Gastroesophageal sphincter (tissue), 4 donors: Measurements from ENCODE around the gene KNDC1. TPM values are rescaled to one million over a fixed set of nuclear protein-coding genes. Genes with fewer than 3 reads are reported as not detected.

Experiments
- ATAC-seq: fragments of 150-250 bp; one replicate; pipeline ENCODE4 v1.9.1; 2016; ENCODE audit warnings: mild to moderate bottlenecking, moderate library complexity
- H3K27ac ChIP-seq, 4 donors: fragments of 200-600 bp; sonication (generic) in 3 of 4; 1 replicate in 3 of 4; 2 replicates in 1 of 4; pipeline ENCODE4 v1.5.1; 2016 to 2019
- H3K27me3 ChIP-seq: fragments of 200-600 bp; sonication (generic); one replicate; pipeline ENCODE4 v1.5.1; 2019
- H3K36me3 ChIP-seq, 2 donors: fragments of 200-600 bp; sonication (generic); one replicate each; pipeline ENCODE4 v1.5.1; 2019; ENCODE audit warnings: control low read depth in 1 of 2
- H3K4me1 ChIP-seq, 3 donors: fragments of 200-600 bp; sonication (generic); 1 replicate in 2 of 3; 2 replicates in 1 of 3; pipeline ENCODE4 v1.5.1; 2016 to 2019; ENCODE audit warnings: control low read depth in 2 of 3
- H3K4me3 ChIP-seq, 2 donors: fragments of 200-600 bp; sonication (generic); one replicate each; pipeline ENCODE4 v1.5.1; 2019; ENCODE audit warnings: mild to moderate bottlenecking in 1 of 2, moderate library complexity in 1 of 2
- H3K9me3 ChIP-seq, 3 donors: fragments of 200-600 bp; sonication (generic); one replicate each; pipeline ENCODE4 v1.5.1; 2017 to 2019; ENCODE audit warnings: control low read depth in 2 of 3
- CTCF ChIP-seq, 4 experiments: fragments of 200-600 bp in 2 of 4; fragments of 450-650 bp in 2 of 4; sonication (generic) in 1 of 4; IDR thresholded peaks; one replicate each; pipeline ENCODE4 v1.5.1; 2017 to 2019; ENCODE audit warnings: antibody characterized with exemption in 4 of 4, mild to moderate bottlenecking in 2 of 4, moderate library complexity in 2 of 4
- EP300 ChIP-seq: sonication (generic); formaldehyde crosslinking; IDR thresholded peaks from one replicate; pipeline ENCODE4 v1.6.1; 2017; ENCODE audit warnings: antibody characterized with exemption, mild to moderate bottlenecking
- POLR2A ChIP-seq, 2 donors: fragments of 450-650 bp; IDR thresholded peaks; one replicate each; pipeline ENCODE4 v1.6.1; 2017; ENCODE audit warnings: antibody characterized with exemption in 2 of 2, mild to moderate bottlenecking in 2 of 2, moderate library complexity in 1 of 2
- POLR2AphosphoS5 ChIP-seq: sonication (generic); formaldehyde crosslinking; IDR thresholded peaks from one replicate; pipeline ENCODE4 v1.6.1; 2017; ENCODE audit warnings: antibody characterized with exemption
- WGBS, 2 donors: methylation state at CpG; one replicate each; pipeline ENCODE4 v1.1.5; 2018; ENCODE audit warnings: low coverage in 1 of 2; 5-methylcytosine and 5-hydroxymethylcytosine counted together
- total RNA-seq, 4 donors: library from RNA; depleted of rRNA; stranded (reverse); fragments of >200 nt; gene quantifications; one replicate each; pipeline ENCODE4 v1.1.0, GENCODE V29; 2016

Gene KNDC1
- total RNA-seq, 4 donors from 2014 or later: 0.62 to 3.4 (median 0.98) TPM

- no peak overlapping the region for H3K27ac ChIP-seq
Measured at GRCh38 chr10:133187906-133188681, 28.1 kb downstream of the KNDC1 start.

GRCh38 chr10:133189256-133189655 lies 29.2 kb downstream of the KNDC1 start:
- ATAC-seq: no peak
- no peak for TF ChIP-seq POLR2A (IDR thresholded peaks at IDR 0.05)
- no peak for TF ChIP-seq CTCF (IDR thresholded peaks at IDR 0.05)
- no peak for TF ChIP-seq POLR2AphosphoS5
- no peak for TF ChIP-seq EP300
- Histone ChIP-seq H3K27me3 (peaks cover 51% of the 10 kb centered on the region), H3K36me3 (no peaks in the 10 kb centered on the region), H3K4me1 (no peaks in the 10 kb centered on the region), H3K9me3 (peaks cover 0 to 31% (median 0%) of the 10 kb centered on the region in 3 donors), H3K4me3 (no peak overlapping the region), H3K27ac (no peak overlapping the region)
- 80 to 95% methylated on average over 1 to 3 of the region's 22 CpGs for WGBS, 2 donors

More at GRCh38 chr10:133187906-133188681, 28.1 kb downstream of the KNDC1 start:
- TF ChIP-seq CTCF (IDR thresholded peaks at IDR 0.05) (no peak), POLR2AphosphoS5 (no peak)
- 80 to 100% methylated on average over 1 of the region's 38 CpGs for WGBS, 2 donors
- no peaks in the 10 kb centered on the region for H3K4me1 ChIP-seq
- peaks cover 51% of the 10 kb centered on the region for H3K27me3 ChIP-seq
- no peaks in the 10 kb centered on the region for H3K36me3 ChIP-seq
- no peak overlapping the region for H3K4me3 ChIP-seq
- H3K9me3 ChIP-seq: peaks cover 0 to 19% (median 0%) of the 10 kb centered on the region in 3 donors
- ATAC-seq: no peak

GRCh38 chr10:133189726-133190125 lies 29.7 kb downstream of the KNDC1 start:
- WGBS, 2 donors: 76% methylated on average over 5 of the region's 14 CpGs; no CpG with 5 or more reads in 1 of the 2 donors
- H3K36me3 ChIP-seq: no peaks in the 10 kb centered on the region
- TF ChIP-seq POLR2AphosphoS5 (no peak), EP300 (no peak), CTCF (IDR thresholded peaks at IDR 0.05) (no peak), POLR2A (IDR thresholded peaks at IDR 0.05) (no peak)
- no peak overlapping the region for H3K4me3 ChIP-seq
- H3K9me3 ChIP-seq: peaks cover 0 to 36% (median 0%) of the 10 kb centered on the region in 3 donors
- ATAC-seq: no peak
- no peaks in the 10 kb centered on the region for H3K4me1 ChIP-seq
- H3K27me3 ChIP-seq: peaks cover 51% of the 10 kb centered on the region
- no peak overlapping the region for H3K27ac ChIP-seq

GRCh38 chr10:133190225-133190624 lies 30.2 kb downstream of the KNDC1 start:
- no peaks in the 10 kb centered on the region for H3K36me3 ChIP-seq
- ATAC-seq: no peak
- WGBS, 2 donors: 95% methylated on average over 4 of the region's 10 CpGs; no CpG with 5 or more reads in 1 of the 2 donors
- H3K4me1 ChIP-seq: no peaks in the 10 kb centered on the region
- H3K9me3 ChIP-seq: peaks cover 0 to 37% (median 0%) of the 10 kb centered on the region in 3 donors
- no peak overlapping the region for H3K4me3 ChIP-seq
- no peak for TF ChIP-seq POLR2AphosphoS5
- no peak for TF ChIP-seq POLR2A (IDR thresholded peaks at IDR 0.05)
- TF ChIP-seq CTCF (IDR thresholded peaks at IDR 0.05): no peak
- no peak for TF ChIP-seq EP300
- no peak overlapping the region for H3K27ac ChIP-seq
- peaks cover 56% of the 10 kb centered on the region for H3K27me3 ChIP-seq

GRCh38 chr10:133191651-133192050 lies 31.6 kb downstream of the KNDC1 start:
- Histone ChIP-seq H3K9me3 (peaks cover 0 to 37% (median 0%) of the 10 kb centered on the region in 3 donors), H3K4me3 (no peak overlapping the region), H3K27me3 (peaks cover 47% of the 10 kb centered on the region), H3K27ac (no peak overlapping the region), H3K36me3 (no peaks in the 10 kb centered on the region), H3K4me1 (no peaks in the 10 kb centered on the region)
- no peak for TF ChIP-seq EP300
- TF ChIP-seq POLR2A (IDR thresholded peaks at IDR 0.05): no peak
- TF ChIP-seq CTCF (IDR thresholded peaks at IDR 0.05): no peak
- no peak for TF ChIP-seq POLR2AphosphoS5
- WGBS, 2 donors: no CpG with 5 or more reads among the region's 4 CpGs
- no peak for ATAC-seq
